Breast epithelium (tissue), 4 donors: Measurements from ENCODE around the gene LRPPRC. TPM values are rescaled to one million over a fixed set of nuclear protein-coding genes. Genes with fewer than 3 reads are reported as not detected.

ENCODE experiments used
- DNase-seq, 2 donors: peaks; one replicate each; pipeline ENCODE4 v3.0.0-alpha.2; 2019; ENCODE audit warnings: low spot score in 2 of 2
- H3K27ac ChIP-seq, 2 donors: fragments of 200-600 bp; sonication (generic) in 1 of 2; one replicate each; pipeline ENCODE4 v1.5.1; 2016 to 2019; ENCODE audit warnings: mild to moderate bottlenecking in 1 of 2
- H3K27me3 ChIP-seq, 2 donors: fragments of 200-600 bp; sonication (generic) in 1 of 2; one replicate each; pipeline versions ENCODE4 v1.5.1 to v1.6.0; 2017 to 2019; ENCODE audit warnings: control low read depth in 1 of 2, mild to moderate bottlenecking in 1 of 2
- H3K36me3 ChIP-seq: fragments of 200-600 bp; one replicate; pipeline ENCODE4 v1.5.1; 2019
- H3K4me1 ChIP-seq, 2 donors: fragments of 200-600 bp; sonication (generic); one replicate each; pipeline ENCODE4 v1.5.1; 2016 to 2019; ENCODE audit warnings: control low read depth in 1 of 2
- H3K4me3 ChIP-seq, 3 donors: fragments of 200-600 bp; sonication (generic); 1 replicate in 2 of 3; 2 replicates in 1 of 3; pipeline ENCODE4 v1.5.1; 2016 to 2019; ENCODE audit warnings: mild to moderate bottlenecking in 3 of 3, moderate library complexity in 2 of 3
- H3K9me3 ChIP-seq, 2 donors: fragments of 200-600 bp; sonication (generic) in 1 of 2; one replicate each; pipeline ENCODE4 v1.5.1; 2016 to 2019; ENCODE audit warnings: control low read depth in 1 of 2
- POLR2A ChIP-seq: fragments of 450-650 bp; IDR thresholded peaks from one replicate; pipeline ENCODE4 v1.6.1; 2016; ENCODE audit warnings: antibody characterized with exemption, mild to moderate bottlenecking, moderate library complexity
- POLR2AphosphoS5 ChIP-seq, 3 donors: sonication (generic); formaldehyde crosslinking; IDR thresholded peaks; one replicate each; pipeline ENCODE4 v1.6.1; 2017; ENCODE audit warnings: antibody characterized with exemption in 3 of 3
- intact Hi-C: fragments of 100-400 bp; cut with DNase I; formaldehyde crosslinking; loops from one replicate; pipeline ENCODE4 v1.15.1; 2023; ENCODE audit warnings: low total_unique reads
- total RNA-seq, 3 donors: library from RNA; depleted of rRNA; stranded (reverse); fragments of >200 nt; gene quantifications; one replicate each; pipeline ENCODE4 v1.1.0, GENCODE V29; 2016
- TF ChIP-seq, protein P1 (sequence below), 3 donors: fragments of 450-650 bp; IDR thresholded peaks; one replicate each; pipeline ENCODE4 v1.5.1; 2016 to 2017; ENCODE audit warnings: antibody characterized with exemption in 3 of 3, mild to moderate bottlenecking in 3 of 3, moderate library complexity in 3 of 3

Gene LRPPRC
- total RNA-seq, 3 donors from 2014 or later: 61.6 to 75.4 (median 65.1) TPM

GRCh38 chr2:43939695-43940256, 56.0 kb downstream of the LRPPRC start:
- TF ChIP-seq POLR2AphosphoS5 (IDR thresholded peaks at IDR 0.05) (no peak), POLR2A (no peak)
- TF ChIP-seq, protein P1, sequence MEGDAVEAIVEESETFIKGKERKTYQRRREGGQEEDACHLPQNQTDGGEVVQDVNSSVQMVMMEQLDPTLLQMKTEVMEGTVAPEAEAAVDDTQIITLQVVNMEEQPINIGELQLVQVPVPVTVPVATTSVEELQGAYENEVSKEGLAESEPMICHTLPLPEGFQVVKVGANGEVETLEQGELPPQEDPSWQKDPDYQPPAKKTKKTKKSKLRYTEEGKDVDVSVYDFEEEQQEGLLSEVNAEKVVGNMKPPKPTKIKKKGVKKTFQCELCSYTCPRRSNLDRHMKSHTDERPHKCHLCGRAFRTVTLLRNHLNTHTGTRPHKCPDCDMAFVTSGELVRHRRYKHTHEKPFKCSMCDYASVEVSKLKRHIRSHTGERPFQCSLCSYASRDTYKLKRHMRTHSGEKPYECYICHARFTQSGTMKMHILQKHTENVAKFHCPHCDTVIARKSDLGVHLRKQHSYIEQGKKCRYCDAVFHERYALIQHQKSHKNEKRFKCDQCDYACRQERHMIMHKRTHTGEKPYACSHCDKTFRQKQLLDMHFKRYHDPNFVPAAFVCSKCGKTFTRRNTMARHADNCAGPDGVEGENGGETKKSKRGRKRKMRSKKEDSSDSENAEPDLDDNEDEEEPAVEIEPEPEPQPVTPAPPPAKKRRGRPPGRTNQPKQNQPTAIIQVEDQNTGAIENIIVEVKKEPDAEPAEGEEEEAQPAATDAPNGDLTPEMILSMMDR (IDR thresholded peaks at IDR 0.05): no peak

GRCh38 chr2:43937269-43937820, 58.4 kb downstream of the LRPPRC start:
- H3K36me3 ChIP-seq: no peaks in the 10 kb centered on the region
- DNase-seq: no peak
- no peaks in the 10 kb centered on the region for H3K4me1 ChIP-seq
- TF ChIP-seq POLR2A (no peak), POLR2AphosphoS5 (IDR thresholded peaks at IDR 0.05) (no peak)
- TF ChIP-seq, protein P1 (IDR thresholded peaks at IDR 0.05): no peak
- no peaks in the 10 kb centered on the region for H3K27me3 ChIP-seq
- intact Hi-C loops: no loop called here
- no peak overlapping the region for H3K27ac ChIP-seq
- no peak overlapping the region for H3K4me3 ChIP-seq
- no peaks in the 10 kb centered on the region for H3K9me3 ChIP-seq

More at GRCh38 chr2:43939695-43940256, 56.0 kb downstream of the LRPPRC start:
- H3K4me1 ChIP-seq: no peaks in the 10 kb centered on the region
- DNase-seq: no peak
- intact Hi-C loops: no loop called here
- H3K27me3 ChIP-seq: no peaks in the 10 kb centered on the region
- no peak overlapping the region for H3K27ac ChIP-seq
- no peaks in the 10 kb centered on the region for H3K9me3 ChIP-seq
- H3K36me3 ChIP-seq: peaks cover under 1% of the 10 kb centered on the region
- no peak overlapping the region for H3K4me3 ChIP-seq

DNA sequence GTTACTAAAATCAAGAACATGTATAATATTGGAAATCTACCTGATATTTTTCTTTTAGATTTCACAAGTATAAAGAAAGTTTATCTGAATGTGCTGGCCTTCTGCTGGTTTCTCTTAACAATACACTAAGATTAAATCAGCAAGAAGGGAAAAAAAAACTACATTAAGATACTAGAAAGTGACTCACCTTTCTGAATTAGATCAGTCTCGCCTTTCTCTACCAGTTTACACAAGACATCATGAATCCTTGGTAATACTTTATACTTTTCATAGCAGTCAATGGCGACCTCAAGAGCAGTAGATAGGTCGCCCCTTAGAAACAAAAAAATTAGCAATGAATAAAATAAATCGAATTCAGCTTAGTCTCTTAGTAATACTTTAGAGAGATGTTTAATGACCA, 61.2 kb downstream of the LRPPRC start:
- Histone ChIP-seq H3K4me3 (no peak overlapping the region), H3K4me1 (no peaks in the 10 kb centered on the region), H3K9me3 (no peaks in the 10 kb centered on the region), H3K36me3 (no peaks in the 10 kb centered on the region), H3K27ac (no peak overlapping the region), H3K27me3 (no peaks in the 10 kb centered on the region)
- TF ChIP-seq POLR2AphosphoS5 (IDR thresholded peaks at IDR 0.05) (no peak), POLR2A (no peak)
- TF ChIP-seq, protein P1 (IDR thresholded peaks at IDR 0.05): no peak
- no peak for DNase-seq
- intact Hi-C loops: no loop called here

DNA sequence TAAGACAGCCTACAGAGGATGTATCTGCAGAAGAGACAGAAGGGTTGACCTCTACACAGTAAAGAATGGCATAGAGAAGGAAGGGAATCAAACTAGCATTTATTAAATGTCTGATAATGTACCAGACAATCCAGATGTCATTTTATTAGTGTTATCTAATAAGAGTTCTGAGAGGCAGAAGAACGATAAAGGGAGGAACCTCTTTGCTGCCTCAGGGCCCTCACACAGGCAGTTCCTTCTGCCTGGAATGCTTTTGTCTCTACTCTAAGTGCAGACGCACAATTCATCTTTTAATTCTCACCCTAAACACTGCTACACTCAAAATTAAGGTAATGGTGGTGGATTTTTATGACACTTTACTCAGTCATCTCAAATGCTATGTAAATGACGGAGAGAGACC, 64.5 kb downstream of the LRPPRC start:
- H3K27me3 ChIP-seq: no peaks in the 10 kb centered on the region
- intact Hi-C loops: no loop called here
- no peaks in the 10 kb centered on the region for H3K4me1 ChIP-seq
- TF ChIP-seq POLR2AphosphoS5 (IDR thresholded peaks at IDR 0.05) (no peak), POLR2A (no peak)
- no peak for DNase-seq
- H3K27ac ChIP-seq: no peak overlapping the region
- H3K4me3 ChIP-seq: no peak overlapping the region
- H3K36me3 ChIP-seq: no peaks in the 10 kb centered on the region
- no peaks in the 10 kb centered on the region for H3K9me3 ChIP-seq

DNA sequence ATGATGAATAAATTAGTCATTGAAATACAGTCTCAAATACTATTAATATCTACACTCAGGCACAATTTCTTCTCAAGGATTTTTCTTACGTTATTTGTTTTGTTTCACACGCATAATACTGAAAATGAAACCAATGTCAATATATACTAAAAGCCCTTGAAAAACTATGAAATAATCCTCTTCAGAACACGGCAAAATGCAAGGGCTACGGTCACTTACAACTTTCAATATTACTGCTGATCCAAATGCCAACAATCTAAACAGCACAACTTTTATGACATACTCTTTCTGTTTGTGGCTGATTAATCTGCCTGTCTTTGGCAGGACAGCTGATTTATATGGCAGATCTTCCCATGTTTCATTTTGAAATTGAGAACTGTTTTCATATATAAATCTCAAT, 68.3 kb downstream of the LRPPRC start:
- Histone ChIP-seq H3K9me3 (no peaks in the 10 kb centered on the region), H3K4me3 (no peak overlapping the region), H3K4me1 (no peaks in the 10 kb centered on the region), H3K27me3 (no peaks in the 10 kb centered on the region), H3K27ac (no peak overlapping the region), H3K36me3 (peaks cover 3% of the 10 kb centered on the region)
- intact Hi-C loops: no loop called here
- TF ChIP-seq POLR2AphosphoS5 (IDR thresholded peaks at IDR 0.05): no peak
- TF ChIP-seq, protein P1 (IDR thresholded peaks at IDR 0.05): no peak
- DNase-seq: no peak
